ENCODE measurements around the gene HIPK2.

The HIPK2 gene

DNA sequence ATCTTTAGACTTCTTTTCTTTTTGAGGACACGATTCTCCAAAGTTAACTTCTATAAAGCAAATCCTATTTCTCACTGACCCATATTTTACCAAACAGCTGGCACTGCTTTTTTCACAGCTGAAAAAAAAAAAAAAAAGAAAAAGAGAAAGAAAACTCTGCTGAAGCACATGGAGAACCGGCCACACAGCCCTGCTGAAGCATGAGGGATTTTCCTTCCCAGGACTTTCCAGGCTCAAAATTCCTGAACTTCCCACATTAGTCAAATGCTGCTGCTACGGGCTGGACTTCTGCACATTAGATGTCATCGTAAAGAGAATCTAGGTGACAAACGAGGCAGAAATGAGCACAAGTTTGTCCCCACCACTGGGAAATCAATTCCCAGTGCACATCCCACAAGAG is 25.2 kb downstream of the HIPK2 start:
- H3K27ac ChIP-seq = no peak overlapping the region
- TF ChIP-seq, protein P1, sequence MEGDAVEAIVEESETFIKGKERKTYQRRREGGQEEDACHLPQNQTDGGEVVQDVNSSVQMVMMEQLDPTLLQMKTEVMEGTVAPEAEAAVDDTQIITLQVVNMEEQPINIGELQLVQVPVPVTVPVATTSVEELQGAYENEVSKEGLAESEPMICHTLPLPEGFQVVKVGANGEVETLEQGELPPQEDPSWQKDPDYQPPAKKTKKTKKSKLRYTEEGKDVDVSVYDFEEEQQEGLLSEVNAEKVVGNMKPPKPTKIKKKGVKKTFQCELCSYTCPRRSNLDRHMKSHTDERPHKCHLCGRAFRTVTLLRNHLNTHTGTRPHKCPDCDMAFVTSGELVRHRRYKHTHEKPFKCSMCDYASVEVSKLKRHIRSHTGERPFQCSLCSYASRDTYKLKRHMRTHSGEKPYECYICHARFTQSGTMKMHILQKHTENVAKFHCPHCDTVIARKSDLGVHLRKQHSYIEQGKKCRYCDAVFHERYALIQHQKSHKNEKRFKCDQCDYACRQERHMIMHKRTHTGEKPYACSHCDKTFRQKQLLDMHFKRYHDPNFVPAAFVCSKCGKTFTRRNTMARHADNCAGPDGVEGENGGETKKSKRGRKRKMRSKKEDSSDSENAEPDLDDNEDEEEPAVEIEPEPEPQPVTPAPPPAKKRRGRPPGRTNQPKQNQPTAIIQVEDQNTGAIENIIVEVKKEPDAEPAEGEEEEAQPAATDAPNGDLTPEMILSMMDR (conservative IDR thresholded peaks at IDR 0.05) = no peak

DNA sequence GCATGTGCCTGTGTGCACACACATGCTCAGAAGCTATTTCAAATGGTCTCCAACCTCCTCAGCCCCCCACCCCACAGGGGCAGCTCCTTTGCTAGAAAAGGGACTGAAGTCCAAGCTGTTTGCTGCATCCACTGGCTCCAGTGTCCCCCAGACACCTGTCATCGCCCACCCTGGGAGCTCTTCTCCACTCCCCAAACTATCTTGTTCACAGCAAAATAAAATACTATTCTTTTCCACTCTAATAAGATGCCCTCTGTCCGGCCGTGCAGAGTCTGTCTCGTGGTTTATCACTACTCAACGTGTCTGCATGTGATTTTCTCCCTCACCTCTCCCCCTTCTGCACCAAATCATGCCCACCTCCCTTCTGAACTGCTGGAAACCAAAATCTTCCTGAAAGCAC is 25.6 kb downstream of the HIPK2 start:
- TF ChIP-seq, protein P1 (conservative IDR thresholded peaks at IDR 0.05) = no peak
- H3K27ac ChIP-seq = no peak overlapping the region

DNA sequence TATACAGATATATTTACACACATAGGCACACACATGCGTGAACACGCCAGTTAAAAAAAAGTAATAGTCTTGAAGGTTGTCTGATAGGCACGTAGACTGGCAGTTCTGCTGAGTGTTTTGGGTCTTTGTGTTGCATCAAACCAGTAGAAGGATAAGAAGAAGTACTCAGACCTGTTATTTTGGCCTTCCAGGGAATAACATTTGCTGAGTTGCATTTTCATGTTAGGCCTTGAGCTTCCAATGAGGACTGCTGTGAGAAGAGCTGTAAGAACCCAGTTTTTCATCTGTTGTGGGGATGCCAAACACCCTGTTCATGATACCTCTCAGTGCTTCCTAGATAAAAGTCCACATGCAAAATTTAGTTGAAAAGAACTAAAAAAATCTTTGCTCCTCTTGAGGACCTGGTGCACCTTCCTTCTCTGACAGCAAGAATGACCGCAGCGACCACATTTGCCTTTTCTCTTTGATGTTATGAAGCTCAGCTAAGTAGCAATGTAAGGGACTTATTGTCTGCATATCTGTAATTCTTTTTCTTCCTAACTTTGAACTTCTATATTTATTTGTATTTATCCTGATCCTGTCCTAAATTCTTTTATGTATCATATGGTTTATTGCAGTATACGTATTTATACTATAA is 27.2 kb downstream of the HIPK2 start:
- TF ChIP-seq, protein P1 (conservative IDR thresholded peaks at IDR 0.05) = no peak
- H3K27ac ChIP-seq = no peak overlapping the region

DNA sequence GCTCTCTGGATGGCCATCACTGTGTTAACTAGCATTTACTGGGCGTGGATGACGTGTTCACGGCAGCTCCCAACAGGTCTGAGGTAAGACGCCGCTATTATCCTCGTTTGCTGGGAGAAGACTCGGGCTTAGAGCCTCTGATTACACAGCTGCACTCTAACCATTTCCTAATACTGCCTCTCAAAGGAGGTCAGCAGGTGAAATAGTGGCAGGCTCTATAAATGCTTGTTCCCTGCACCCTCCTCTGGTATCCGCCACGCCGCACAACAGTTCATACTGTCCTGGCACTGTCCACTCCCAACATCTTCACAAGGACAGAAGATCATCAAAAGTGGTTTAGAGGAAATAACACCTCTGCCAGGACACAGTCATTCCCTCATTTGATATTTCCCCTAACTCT is 28.3 kb downstream of the HIPK2 start:
- no peak overlapping the region for H3K27ac ChIP-seq
- TF ChIP-seq, protein P1 (conservative IDR thresholded peaks at IDR 0.05) = no peak

DNA sequence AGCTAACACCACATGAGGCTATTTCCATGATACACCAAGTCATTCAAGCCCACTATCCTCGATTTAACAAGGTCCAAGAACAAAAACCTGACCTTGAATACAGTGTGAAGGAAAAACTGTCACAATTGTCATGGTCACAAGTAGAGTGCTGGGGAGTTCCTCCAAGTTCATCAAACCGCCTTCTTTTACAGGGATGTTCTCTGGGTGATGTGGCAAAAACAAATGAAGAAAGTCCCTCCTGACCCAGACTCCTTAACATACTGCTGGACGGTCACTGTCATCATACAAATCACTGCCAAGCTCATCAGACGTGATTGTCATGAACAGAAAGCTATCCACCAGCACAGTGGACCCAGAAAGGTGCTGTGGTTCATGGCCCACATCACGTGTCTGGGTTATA is 28.9 kb downstream of the HIPK2 start:
- H3K27ac ChIP-seq = no peak overlapping the region
- TF ChIP-seq, protein P1 (conservative IDR thresholded peaks at IDR 0.05) = no peak

DNA sequence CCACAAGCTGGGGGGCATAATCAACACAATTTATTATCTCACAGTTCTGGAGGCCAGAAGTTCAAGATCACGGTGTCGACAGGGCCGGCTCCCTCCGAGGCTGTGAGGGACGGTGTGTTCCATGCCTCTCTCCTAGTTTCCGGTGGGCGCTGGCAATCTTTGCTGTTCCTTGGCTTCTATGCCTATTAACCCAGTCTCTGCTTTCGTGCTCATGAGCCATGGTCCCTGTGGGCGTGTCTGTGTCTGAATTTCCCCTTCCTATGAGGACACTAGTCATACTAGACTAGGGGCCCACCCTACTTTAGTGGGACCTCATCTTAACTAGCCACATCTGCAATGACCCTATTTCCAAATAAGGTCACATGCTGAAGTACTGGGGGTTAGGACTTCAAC is 29.4 kb downstream of the HIPK2 start:
- TF ChIP-seq, protein P1 (conservative IDR thresholded peaks at IDR 0.05) = no peak
- no peak overlapping the region for H3K27ac ChIP-seq

DNA sequence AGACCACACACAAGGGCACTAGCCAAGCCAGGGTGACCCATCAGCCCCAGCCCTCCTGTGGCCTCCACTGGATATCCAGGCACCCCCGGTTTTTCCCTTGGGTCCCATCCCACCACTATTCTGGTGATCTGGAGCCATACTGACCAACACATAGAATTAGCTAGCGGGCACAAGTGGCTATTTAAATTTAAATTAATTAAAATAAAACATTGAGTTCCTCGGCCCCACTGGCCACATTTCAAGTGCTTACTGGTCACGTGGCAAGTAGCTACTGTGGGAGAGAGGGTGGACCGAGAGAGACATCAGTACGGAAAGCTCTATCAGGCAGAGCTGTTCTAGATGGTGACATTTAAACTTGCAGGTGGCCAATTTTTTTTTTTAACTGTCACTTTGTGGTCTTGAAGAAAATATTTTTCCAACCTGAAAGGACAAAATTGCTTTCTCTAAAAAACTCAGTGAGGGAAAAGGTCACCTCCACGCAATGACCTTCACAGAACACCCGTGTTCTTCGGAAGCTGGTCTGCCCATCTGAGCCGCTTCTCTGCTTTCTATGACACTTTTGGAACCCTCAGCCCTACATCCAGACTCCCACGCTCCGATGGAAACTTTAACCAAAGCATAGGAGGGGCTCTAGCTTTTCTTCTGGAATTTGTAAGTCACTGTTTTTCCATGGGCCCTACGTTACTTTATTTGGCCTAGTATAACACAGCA is 30.0 kb downstream of the HIPK2 start:
- TF ChIP-seq, protein P1 (conservative IDR thresholded peaks at IDR 0.05) = no peak
- H3K27ac ChIP-seq = no peak overlapping the region
